Omental fat pad (tissue), 4 donors: Measurements from ENCODE around the gene FBXW5. TPM values are rescaled to one million over a fixed set of nuclear protein-coding genes. Genes with fewer than 3 reads are reported as not detected.

ENCODE experiments used
- ATAC-seq: fragments of 150-250 bp; one replicate; pipeline ENCODE4 v1.9.1; 2016; ENCODE audit warnings: mild to moderate bottlenecking, moderate library complexity; ENCODE audit not compliant: low FRiP score
- DNase-seq: peaks from one replicate; pipeline ENCODE4 v3.0.0-alpha.2; 2019; ENCODE audit warnings: low spot score
- total RNA-seq, 4 donors: library from RNA; depleted of rRNA; stranded (reverse); fragments of >200 nt; gene quantifications; one replicate each; pipeline ENCODE4 v1.1.0, GENCODE V29; 2016
- TF ChIP-seq, protein P1 (sequence below), 3 donors: fragments of 450-650 bp; IDR thresholded peaks; one replicate each; pipeline ENCODE4 v1.5.1; 2016 to 2017; ENCODE audit warnings: antibody characterized with exemption in 3 of 3, mild to moderate bottlenecking in 3 of 3, moderate library complexity in 2 of 3

The FBXW5 gene
- total RNA-seq, 4 donors from 2014 or later, result 154 to 242 (median 185) TPM

DNA sequence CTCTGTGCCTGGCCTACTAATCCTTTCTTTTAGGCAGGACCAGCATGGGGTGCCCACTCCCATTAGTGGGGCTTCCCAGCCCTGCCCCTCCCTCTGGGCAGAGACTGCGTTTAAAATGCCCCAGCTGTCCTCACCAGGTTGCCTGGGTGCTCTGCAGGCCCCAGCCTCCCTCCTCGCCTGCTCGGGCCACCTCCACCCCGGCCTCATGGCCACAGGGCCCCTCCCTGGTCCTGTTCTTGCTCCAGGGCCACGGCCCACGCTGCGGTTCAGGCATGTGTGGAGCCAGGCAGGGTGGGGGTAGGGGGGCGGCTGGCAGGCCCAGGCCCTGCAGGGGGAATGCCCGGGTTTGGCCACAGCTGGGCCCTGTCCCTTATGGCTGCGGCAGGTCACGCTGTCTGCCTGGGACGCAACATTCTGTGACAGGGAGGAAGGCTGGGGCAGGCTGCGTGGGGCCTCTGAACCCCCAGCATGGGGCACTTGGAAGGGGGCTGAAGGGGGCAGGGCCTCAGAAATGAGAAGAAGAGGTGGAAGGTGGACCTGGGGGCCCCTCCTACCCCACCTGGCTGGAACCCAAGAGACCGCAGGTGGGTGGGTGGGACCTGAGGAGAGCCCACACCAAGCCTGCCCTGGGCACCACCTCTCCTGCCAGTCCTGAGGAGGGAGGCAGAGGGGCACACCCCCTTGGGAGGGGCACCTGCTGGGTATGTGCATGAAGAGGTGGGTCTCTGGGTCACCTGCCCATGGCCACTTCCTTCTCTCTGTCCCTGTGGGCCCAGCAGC lies 7.2 kb upstream of the FBXW5 start, which contains the start of gene LCN12:
TSS of gene LCN12 (plus strand) at position 733 of the 780 bp plus-strand sequence. CDS start 55 bp downstream, outside the sequence.
- TF ChIP-seq, protein P1, sequence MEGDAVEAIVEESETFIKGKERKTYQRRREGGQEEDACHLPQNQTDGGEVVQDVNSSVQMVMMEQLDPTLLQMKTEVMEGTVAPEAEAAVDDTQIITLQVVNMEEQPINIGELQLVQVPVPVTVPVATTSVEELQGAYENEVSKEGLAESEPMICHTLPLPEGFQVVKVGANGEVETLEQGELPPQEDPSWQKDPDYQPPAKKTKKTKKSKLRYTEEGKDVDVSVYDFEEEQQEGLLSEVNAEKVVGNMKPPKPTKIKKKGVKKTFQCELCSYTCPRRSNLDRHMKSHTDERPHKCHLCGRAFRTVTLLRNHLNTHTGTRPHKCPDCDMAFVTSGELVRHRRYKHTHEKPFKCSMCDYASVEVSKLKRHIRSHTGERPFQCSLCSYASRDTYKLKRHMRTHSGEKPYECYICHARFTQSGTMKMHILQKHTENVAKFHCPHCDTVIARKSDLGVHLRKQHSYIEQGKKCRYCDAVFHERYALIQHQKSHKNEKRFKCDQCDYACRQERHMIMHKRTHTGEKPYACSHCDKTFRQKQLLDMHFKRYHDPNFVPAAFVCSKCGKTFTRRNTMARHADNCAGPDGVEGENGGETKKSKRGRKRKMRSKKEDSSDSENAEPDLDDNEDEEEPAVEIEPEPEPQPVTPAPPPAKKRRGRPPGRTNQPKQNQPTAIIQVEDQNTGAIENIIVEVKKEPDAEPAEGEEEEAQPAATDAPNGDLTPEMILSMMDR (IDR thresholded peaks at IDR 0.05), result no peak
- ATAC-seq (no peak), DNase-seq (no peak)

DNA sequence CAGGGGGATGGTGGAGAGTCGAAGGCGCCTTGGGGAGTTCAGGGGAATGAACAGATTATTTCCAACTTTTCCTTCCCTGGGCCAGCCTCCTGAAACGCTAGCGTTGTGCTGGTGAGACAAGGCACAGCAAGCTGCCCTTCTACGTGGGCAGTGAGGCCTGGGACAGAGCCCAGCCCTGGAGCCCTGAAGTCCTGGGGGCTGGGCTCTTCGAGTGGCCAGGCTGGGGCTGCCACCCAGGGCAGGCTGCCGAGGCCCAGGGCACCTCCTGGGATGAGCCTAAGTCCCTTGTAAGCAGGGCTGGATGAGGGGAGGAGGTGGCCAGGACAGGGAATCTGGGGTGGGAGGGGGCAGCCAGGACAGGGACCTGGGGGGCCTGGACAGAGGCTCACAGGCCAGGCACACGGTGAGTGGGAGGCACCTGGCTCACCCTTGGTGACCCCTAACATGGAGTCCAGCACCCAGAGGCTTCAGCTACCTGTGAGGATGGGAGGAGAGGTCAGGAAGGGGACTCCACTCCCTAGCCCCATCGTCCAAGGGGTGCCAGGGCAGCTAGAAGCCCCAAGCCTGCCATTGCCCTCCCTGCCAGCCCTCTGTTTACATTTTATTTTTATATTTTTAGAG lies 6.2 kb upstream of the FBXW5 start:
- ATAC-seq, result peak; percentile 2
- TF ChIP-seq, protein P1 (IDR thresholded peaks at IDR 0.05), result no peak

DNA sequence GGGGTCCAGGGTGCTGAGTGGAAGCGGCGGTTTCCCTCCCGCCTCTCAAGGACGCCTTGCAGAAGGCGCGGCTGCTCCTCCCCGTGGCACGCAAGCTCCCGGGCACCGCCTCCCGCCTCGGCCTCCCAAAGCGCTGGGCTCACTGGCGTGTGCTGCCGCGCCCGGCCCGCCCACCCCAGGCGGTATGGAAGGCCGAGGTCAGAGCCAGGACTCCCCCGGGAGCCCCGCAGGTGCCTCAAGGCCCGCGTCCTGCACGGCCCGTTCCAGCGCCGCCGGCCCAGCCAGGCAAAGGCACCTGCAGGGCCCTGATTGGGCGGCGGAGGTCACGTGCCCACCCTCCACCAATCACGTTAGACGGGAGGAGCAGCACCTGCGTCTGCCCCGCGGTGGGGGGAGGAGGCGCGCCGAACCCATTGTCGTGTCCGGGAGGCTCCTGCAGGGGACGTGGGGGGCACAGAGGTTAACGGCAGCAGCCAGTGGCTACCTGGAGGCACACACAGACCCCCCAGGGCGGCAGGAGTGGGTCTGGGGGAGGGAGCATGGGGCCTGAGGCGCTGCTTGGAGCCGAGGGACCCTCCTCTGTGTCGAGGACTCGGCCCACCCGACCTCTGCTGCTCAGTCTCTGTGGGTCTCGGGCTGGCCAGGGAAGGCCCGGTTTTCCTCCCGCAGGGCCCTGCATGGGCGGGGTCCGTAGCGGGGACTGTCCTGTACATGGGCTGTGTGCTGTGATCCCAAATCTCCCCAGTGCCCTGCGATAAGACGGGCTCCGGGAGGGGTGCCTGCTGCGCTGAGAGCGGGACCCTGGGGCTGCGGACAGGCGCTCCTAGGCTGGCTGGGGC lies 5.5 kb upstream of the FBXW5 start:
- peak; percentile 94 for DNase-seq
- TF ChIP-seq, protein P1 (IDR thresholded peaks at IDR 0.05), result no peak
- ATAC-seq, result peak; percentile 70

More for the DNA sequence above, 6.2 kb upstream of the FBXW5 start:
- no peak for DNase-seq

DNA sequence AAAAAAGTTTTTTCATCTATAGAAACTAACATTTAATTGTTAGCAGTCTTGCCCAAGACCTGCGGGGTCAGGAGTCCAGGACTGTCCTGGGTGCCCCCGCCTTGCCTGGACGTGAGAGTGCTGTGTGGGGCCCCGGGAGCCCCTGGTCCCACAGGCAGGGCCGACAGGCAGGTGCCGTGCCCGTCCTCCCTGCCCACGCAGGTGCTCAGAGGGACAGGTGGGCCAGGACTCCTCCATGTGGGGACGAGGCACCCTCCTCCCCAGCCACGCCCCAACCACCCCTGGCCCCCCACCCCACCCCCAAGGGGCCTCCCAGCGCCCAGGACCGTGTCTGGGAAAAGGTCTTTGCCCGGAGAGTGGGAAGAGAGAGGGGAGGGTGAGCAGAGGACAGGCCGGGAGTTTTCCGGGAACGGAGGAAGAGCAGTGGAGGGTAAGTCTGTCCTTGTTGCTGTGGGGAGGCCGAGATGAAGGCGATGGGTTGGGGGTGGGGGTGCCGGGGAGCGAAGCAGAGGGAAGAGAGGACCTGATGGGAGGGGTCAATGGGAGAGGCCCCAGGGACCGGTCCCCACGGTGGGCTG lies 4.8 kb upstream of the FBXW5 start:
- ATAC-seq (no peak), DNase-seq (no peak)
- TF ChIP-seq, protein P1 (IDR thresholded peaks at IDR 0.05), result no peak

DNA sequence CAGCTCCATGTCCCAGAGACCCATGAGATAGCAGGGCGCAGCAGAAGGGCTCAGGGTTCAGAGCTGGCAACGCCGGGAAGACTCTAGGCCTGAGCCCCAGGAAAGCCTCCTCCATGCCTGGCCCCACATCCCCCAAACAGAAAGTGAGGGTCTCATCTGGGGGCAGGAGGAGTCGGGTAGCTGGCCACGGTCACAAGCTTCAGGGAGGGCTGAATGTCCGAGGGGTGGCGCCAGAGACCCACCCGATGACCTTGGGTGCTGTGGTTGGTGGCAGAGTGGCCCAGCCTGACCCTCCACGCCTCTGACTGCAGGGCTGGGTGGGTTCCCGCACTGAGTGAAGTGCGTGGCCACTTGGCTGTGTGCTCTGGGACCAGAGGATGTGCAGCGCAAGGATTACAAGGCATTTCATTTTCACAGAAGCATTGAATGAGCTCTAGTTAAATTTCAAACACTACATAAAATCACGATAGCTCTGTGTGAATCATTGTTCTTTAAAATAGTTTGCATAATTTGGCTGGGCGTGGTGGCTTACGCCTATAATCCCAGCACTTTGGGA lies 3.5 kb upstream of the FBXW5 start:
- TF ChIP-seq, protein P1 (IDR thresholded peaks at IDR 0.05), result no peak
- DNase-seq, result no peak
- no peak for ATAC-seq
